K562 (cell line): ENCODE data around the gene TMEM39B. TPM values are rescaled to one million over a fixed set of nuclear protein-coding genes. Genes with fewer than 3 reads are reported as not detected.

Experiments used
- BRCA1 ChIP-seq, 2 experiments: fragments of 450-650 bp in 1 of 2; sonication (generic) in 1 of 2; formaldehyde crosslinking in 1 of 2; IDR thresholded peaks; 2 replicates each; pipeline versions ENCODE4 v1.5.0 to v1.6.1; 2017 to 2020; ENCODE audit warnings: mild to moderate bottlenecking in 1 of 2, missing genetic modification reagents in 1 of 2
- KAT8 ChIP-seq: fragments of 450-650 bp; IDR thresholded peaks from 2 replicates; pipeline ENCODE4 v1.6.1; 2016; ENCODE audit warnings: low read depth, mild to moderate bottlenecking
- KDM2B ChIP-seq: fragments of 250-450 bp; sonication (Bioruptor Pico); IDR thresholded peaks from 2 replicates; pipeline ENCODE4 v1.8.0; 2021; ENCODE audit warnings: mild to moderate bottlenecking, moderate library complexity
- MAZ ChIP-seq, 2 experiments: fragments of 450-650 bp in 1 of 2; sonication (generic) in 1 of 2; formaldehyde crosslinking; IDR thresholded peaks in 1 of 2; conservative IDR thresholded peaks in 1 of 2; 2 replicates each; pipeline versions ENCODE4 v1.4.0 to v1.5.0; 2020; ENCODE audit warnings: mild to moderate bottlenecking in 1 of 2, missing genetic modification reagents in 1 of 2
- NFE2 ChIP-seq: IDR thresholded peaks from 2 replicates; pipeline ENCODE4 v1.6.1; 2014; ENCODE audit warnings: antibody characterized with exemption, low read depth
- SMC3 ChIP-seq: conservative IDR thresholded peaks from 2 replicates; pipeline ENCODE4 v1.6.1; 2011; ENCODE audit warnings: low read depth, low read length, improper control_type of control experiment; ENCODE audit not compliant: insufficient read depth
- SRSF1 ChIP-seq: fragments of 200-400 bp; formaldehyde crosslinking; IDR thresholded peaks from 2 replicates; pipeline ENCODE4 v1.6.1; 2017; ENCODE audit warnings: mild to moderate bottlenecking, low read depth, low read length, moderate library complexity
- STAT5B ChIP-seq: fragments of 250-450 bp; sonication (Bioruptor Pico); IDR thresholded peaks from 2 replicates; pipeline ENCODE4 v1.8.0; 2021; ENCODE audit warnings: mild to moderate bottlenecking, inconsistent platforms
- SUPT5H ChIP-seq: fragments of 450-650 bp; IDR thresholded peaks from 2 replicates; pipeline ENCODE4 v1.6.1; 2016
- ZNF175 ChIP-seq: fragments of 200-800 bp; sonication (Bioruptor generic); IDR thresholded peaks from 2 replicates; pipeline ENCODE4 v1.6.1; 2016; ENCODE audit warnings: low read depth, mild to moderate bottlenecking, missing genetic modification characterization, missing compliant biosample characterization
- ZNF217 ChIP-seq: sonication (generic); formaldehyde crosslinking; IDR thresholded peaks from 2 replicates; pipeline ENCODE4 v1.8.0; 2022; ENCODE audit warnings: mild to moderate bottlenecking, missing genetic modification reagents
- ZNF699 ChIP-seq: fragments of 250-450 bp; sonication (Bioruptor Pico); IDR thresholded peaks from 2 replicates; pipeline ENCODE4 v1.8.0; 2021; ENCODE audit warnings: mild to moderate bottlenecking, moderate library complexity; ENCODE audit not compliant: insufficient replicate concordance
- polyA plus RNA-seq, 8 experiments: library from polyadenylated mRNA; depleted of rRNA in 4 of 8; stranded (reverse) in 5 of 8; unstranded in 3 of 8; fragments of >200 nt; fragmentation: Nextera tagmentation in 2 of 8; fragmentation: Illumina TruSeq in 1 of 8; extraction: Ambion mirVana in 2 of 8; extraction: Trizol in 1 of 8; gene quantifications; 2 replicates each; pipeline versions ENCODE4 v1.2.1 to v1.2.3, GENCODE V29; 2011 to 2014; ENCODE audit warnings: inconsistent platforms in 1 of 8, missing spikeins in 1 of 8
- total RNA-seq, 7 experiments: library from RNA; depleted of rRNA in 6 of 7; stranded (reverse); fragments of >200 nt in 6 of 7; fragmentation: Illumina TruSeq in 2 of 7; extraction: Trizol in 2 of 7; gene quantifications; 2 replicates each; pipeline versions ENCODE4 v1.2.1 to v1.2.3, GENCODE V29; 2011 to 2021; ENCODE audit warnings: low replicate concordance in 1 of 7
- TF ChIP-seq, protein P1 (sequence below): fragments of 450-650 bp; conservative IDR thresholded peaks from 2 replicates; pipeline ENCODE4 v1.6.1; 2016; ENCODE audit warnings: missing genetic modification characterization, low read depth, mild to moderate bottlenecking, missing compliant biosample characterization, moderate library complexity
- TF ChIP-seq, protein P2 (sequence below): fragments of 250-450 bp; sonication (Bioruptor Pico); IDR thresholded peaks from 2 replicates; pipeline ENCODE4 v1.8.0; 2022; ENCODE audit warnings: moderate library complexity, mild to moderate bottlenecking, inconsistent platforms
- TF ChIP-seq, protein P3 (sequence below): fragments of 450-650 bp; IDR thresholded peaks from 2 replicates; pipeline ENCODE4 v1.6.1; 2017; ENCODE audit warnings: antibody characterized with exemption, mild to moderate bottlenecking
- TF ChIP-seq, protein P4 (sequence below): fragments of 250-450 bp; sonication (Bioruptor Pico); IDR thresholded peaks from 2 replicates; pipeline ENCODE4 v1.5.0; 2022; ENCODE audit warnings: mild to moderate bottlenecking
- TF ChIP-seq, protein P5 (sequence below): sonication (generic); formaldehyde crosslinking; IDR thresholded peaks from 2 replicates; pipeline ENCODE4 v1.8.1; 2023; ENCODE audit warnings: mild to moderate bottlenecking, missing genetic modification reagents

The TMEM39B gene
- total and polyA plus RNA-seq, 9 of the 15 experiments (the other 6 are each of a cell fraction or from before 2014, with no cell fraction given): 0.92 to 28.5 (median 9.7) TPM

DNA sequence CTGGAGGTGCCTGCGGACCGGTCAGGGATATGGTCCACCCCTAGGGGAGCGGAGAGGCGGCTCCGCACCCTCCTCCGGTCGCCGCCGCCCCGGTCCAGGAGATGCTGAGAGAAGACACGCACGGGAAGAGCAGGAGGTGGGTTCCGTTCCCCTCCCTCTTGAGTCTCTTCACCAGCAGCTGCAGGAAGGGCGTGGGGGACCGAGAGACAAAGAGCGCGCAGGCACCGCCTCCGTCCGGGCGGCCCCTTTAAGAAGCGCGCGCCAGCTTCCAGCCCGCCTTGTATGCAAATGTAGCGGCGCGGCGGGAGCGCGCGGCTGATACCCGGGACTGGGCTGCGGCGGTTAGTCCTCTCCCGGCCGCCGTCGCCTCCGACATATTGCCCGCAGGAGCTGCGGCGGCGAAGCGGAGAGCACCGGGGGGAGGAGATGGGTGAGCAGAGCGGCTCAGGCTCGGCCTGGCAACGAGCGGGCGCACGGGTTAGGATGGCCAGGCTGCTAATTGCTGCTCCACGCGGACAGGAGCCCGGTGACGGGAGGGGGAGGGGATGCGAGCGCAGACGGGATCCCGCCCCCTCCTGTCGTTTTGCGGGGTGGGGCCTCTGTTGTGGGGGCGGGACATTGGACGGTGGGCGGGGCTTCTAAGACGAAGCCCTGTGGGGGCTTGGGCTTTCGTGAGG is at the start of gene TMEM39B (continued):
- TF ChIP-seq, protein P1, sequence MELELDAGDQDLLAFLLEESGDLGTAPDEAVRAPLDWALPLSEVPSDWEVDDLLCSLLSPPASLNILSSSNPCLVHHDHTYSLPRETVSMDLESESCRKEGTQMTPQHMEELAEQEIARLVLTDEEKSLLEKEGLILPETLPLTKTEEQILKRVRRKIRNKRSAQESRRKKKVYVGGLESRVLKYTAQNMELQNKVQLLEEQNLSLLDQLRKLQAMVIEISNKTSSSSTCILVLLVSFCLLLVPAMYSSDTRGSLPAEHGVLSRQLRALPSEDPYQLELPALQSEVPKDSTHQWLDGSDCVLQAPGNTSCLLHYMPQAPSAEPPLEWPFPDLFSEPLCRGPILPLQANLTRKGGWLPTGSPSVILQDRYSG (tag): no peak
- no peak for TF ChIP-seq SMC3
- no peak for TF ChIP-seq KDM2B
- no peak for TF ChIP-seq SRSF1
- TF ChIP-seq MAZ (CRISPR knock-in tag; conservative IDR thresholded peaks at IDR 0.05 in 1 of 2, IDR thresholded peaks at IDR 0.05 in 1 of 2): peak; percentile 76 to 93
- no peak for TF ChIP-seq NFE2
- TF ChIP-seq, protein P2, sequence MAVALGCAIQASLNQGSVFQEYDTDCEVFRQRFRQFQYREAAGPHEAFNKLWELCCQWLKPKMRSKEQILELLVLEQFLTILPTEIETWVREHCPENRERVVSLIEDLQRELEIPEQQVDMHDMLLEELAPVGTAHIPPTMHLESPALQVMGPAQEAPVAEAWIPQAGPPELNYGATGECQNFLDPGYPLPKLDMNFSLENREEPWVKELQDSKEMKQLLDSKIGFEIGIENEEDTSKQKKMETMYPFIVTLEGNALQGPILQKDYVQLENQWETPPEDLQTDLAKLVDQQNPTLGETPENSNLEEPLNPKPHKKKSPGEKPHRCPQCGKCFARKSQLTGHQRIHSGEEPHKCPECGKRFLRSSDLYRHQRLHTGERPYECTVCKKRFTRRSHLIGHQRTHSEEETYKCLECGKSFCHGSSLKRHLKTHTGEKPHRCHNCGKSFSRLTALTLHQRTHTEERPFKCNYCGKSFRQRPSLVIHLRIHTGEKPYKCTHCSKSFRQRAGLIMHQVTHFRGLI (CRISPR knock-in tag): no peak
- no peak for TF ChIP-seq KAT8
- TF ChIP-seq STAT5B (CRISPR knock-in tag): no peak
- no peak for TF ChIP-seq BRCA1 (IDR thresholded peaks at IDR 0.05)
- no peak for TF ChIP-seq BRCA1 (CRISPR knock-in tag; IDR thresholded peaks at IDR 0.05)
- TF ChIP-seq, protein P3, sequence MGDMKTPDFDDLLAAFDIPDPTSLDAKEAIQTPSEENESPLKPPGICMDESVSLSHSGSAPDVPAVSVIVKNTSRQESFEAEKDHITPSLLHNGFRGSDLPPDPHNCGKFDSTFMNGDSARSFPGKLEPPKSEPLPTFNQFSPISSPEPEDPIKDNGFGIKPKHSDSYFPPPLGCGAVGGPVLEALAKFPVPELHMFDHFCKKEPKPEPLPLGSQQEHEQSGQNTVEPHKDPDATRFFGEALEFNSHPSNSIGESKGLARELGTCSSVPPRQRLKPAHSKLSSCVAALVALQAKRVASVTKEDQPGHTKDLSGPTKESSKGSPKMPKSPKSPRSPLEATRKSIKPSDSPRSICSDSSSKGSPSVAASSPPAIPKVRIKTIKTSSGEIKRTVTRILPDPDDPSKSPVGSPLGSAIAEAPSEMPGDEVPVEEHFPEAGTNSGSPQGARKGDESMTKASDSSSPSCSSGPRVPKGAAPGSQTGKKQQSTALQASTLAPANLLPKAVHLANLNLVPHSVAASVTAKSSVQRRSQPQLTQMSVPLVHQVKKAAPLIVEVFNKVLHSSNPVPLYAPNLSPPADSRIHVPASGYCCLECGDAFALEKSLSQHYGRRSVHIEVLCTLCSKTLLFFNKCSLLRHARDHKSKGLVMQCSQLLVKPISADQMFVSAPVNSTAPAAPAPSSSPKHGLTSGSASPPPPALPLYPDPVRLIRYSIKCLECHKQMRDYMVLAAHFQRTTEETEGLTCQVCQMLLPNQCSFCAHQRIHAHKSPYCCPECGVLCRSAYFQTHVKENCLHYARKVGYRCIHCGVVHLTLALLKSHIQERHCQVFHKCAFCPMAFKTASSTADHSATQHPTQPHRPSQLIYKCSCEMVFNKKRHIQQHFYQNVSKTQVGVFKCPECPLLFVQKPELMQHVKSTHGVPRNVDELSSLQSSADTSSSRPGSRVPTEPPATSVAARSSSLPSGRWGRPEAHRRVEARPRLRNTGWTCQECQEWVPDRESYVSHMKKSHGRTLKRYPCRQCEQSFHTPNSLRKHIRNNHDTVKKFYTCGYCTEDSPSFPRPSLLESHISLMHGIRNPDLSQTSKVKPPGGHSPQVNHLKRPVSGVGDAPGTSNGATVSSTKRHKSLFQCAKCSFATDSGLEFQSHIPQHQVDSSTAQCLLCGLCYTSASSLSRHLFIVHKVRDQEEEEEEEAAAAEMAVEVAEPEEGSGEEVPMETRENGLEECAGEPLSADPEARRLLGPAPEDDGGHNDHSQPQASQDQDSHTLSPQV: no peak; the same call in 1 of the 2 replicates
- TF ChIP-seq, protein P4, sequence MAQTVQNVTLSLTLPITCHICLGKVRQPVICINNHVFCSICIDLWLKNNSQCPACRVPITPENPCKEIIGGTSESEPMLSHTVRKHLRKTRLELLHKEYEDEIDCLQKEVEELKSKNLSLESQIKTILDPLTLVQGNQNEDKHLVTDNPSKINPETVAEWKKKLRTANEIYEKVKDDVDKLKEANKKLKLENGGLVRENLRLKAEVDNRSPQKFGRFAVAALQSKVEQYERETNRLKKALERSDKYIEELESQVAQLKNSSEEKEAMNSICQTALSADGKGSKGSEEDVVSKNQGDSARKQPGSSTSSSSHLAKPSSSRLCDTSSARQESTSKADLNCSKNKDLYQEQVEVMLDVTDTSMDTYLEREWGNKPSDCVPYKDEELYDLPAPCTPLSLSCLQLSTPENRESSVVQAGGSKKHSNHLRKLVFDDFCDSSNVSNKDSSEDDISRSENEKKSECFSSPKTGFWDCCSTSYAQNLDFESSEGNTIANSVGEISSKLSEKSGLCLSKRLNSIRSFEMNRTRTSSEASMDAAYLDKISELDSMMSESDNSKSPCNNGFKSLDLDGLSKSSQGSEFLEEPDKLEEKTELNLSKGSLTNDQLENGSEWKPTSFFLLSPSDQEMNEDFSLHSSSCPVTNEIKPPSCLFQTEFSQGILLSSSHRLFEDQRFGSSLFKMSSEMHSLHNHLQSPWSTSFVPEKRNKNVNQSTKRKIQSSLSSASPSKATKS: no peak
- TF ChIP-seq SUPT5H: peak; percentile 98
- no peak for TF ChIP-seq ZNF175 (CRISPR knock-in tag)
- no peak for TF ChIP-seq ZNF217 (CRISPR knock-in tag)
- TF ChIP-seq, protein P5, sequence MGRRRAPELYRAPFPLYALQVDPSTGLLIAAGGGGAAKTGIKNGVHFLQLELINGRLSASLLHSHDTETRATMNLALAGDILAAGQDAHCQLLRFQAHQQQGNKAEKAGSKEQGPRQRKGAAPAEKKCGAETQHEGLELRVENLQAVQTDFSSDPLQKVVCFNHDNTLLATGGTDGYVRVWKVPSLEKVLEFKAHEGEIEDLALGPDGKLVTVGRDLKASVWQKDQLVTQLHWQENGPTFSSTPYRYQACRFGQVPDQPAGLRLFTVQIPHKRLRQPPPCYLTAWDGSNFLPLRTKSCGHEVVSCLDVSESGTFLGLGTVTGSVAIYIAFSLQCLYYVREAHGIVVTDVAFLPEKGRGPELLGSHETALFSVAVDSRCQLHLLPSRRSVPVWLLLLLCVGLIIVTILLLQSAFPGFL: no peak
- no peak for TF ChIP-seq ZNF699 (CRISPR knock-in tag)
